ENCODE results near the gene BMP8A. TPM values are rescaled to one million over a fixed set of nuclear protein-coding genes. Genes with fewer than 3 reads are reported as not detected.
"Not testable (repeated sequence)": the region's sequence is repeated elsewhere in the genome, so short reads cannot be mapped to it uniquely, and the experiment has no call there.

The BMP8A gene
- total RNA-seq, 1 experiment from 2014 or later = not detected

- no peak for DNase-seq (ENCODE audit: low read depth)
Observed at GRCh38 chr1:39526466-39527189, 35.2 kb downstream of the BMP8A start.

DNA sequence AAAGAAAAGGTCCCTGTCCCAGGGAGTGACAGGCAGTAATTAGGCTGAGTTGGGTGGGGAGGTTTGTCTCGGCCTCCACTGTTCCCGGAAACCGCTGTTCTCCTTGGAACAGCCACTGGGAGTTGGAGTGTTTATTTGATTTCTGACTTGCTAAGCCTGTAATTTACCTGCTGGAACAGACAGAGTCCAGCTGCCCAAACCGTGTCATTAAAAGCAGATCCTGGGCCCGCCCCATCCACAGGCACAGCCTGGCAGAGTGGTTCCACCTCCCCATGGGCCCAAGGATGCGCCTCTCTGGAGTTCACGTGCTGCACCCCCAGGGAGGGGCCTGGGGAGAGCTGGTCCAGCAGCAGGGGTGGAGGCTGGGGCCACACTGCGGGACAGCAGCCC, 35.7 kb downstream of the BMP8A start:
- not testable (repeated sequence) for DNase-seq (ENCODE audit: low read depth)

DNA sequence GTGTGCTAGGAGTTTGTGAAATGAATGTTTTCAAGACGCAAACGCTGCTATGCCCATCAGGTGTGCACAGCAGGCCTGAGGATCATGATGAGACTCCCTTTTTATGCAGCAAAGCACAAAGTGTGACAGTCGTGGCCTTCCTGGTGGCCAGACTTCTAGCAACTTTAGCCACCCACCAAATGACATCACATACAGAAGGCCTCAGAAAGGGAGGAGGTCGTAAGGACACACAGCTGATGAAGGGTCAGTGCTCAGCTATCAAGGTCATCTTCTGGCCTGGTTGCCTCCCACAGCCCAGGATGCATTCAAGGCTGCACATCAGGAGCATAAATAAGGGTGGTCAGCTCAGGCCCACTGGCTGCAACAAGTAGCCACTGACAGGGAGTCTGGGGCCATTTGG, 36.6 kb downstream of the BMP8A start:
- DNase-seq (ENCODE audit: low read depth) = no peak

GRCh38 chr1:39529901-39530535, 38.6 kb downstream of the BMP8A start:
- no peak for DNase-seq (ENCODE audit: low read depth)

DNA sequence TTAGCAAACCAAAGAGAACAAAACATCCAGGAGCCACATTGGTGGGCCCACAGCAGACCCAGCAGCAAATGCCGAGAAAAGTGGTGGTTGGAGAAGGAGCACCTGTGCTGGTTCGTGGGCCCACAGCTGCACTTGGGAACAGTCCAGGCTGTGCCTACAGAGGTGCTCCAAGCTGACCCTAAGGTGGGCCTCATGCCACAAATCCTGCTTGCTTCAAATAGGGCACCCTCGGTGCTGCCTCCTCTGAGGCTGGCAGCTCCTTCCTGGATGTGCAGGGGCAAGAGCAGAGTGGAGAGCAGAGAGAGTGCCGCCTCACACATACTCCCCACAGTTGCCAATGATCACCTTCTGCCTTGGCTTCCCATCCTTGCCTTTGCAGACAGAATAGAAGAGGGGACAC, 40.1 kb downstream of the BMP8A start:
- DNase-seq (ENCODE audit: low read depth) = no peak

GRCh38 chr1:39533442-39533841, 42.0 kb downstream of the BMP8A start:
- no peak for DNase-seq (ENCODE audit: low read depth)

GRCh38 chr1:39538531-39539251, 47.3 kb downstream of the BMP8A start:
- DNase-seq (ENCODE audit: low read depth) = no peak

GRCh38 chr1:39539252-39539790, 47.9 kb downstream of the BMP8A start:
- DNase-seq (ENCODE audit: low read depth) = peak; percentile 74

GRCh38 chr1:39540504-39541031, 49.1 kb downstream of the BMP8A start:
- no peak for DNase-seq (ENCODE audit: low read depth)

DNA sequence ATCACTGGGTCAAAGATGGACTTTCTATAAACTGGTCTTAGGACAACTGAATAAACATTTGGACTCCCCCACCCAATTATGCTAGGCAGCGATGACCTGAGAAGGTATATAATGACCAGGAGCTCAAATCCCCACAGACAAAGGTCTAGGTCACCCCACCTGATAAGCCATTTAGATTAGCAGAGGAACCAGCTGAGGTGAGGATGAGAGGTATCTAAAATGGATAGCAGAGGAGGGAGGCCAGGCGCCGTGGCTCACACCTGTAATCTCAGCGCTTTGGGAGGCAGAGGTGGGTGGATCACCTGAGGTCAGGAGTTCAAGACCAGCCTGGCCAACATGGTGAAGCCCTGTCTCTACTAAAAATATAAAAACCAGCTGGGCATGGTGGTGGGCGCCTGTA, 51.5 kb downstream of the BMP8A start:
- DNase-seq (ENCODE audit: low read depth) = no peak

DNA sequence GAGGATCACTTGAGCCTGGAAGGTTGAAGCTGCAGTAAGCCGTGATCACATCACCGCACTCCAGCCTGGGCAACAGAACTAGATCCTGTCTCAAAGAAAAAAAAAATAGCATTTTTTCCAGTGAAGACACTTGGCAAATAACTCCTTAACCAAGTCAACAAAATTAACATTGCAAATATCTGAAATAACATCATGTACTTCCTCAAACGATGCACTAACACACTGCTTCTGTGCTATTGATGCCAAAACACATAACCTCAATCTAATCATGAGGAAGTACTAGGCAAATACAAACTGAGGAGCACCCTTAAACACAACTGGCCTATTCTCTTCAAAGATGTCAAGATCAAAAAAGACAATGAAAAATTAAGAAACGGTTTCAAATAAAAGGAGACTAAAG, 52.9 kb downstream of the BMP8A start:
- DNase-seq (ENCODE audit: low read depth) = no peak

- no peak for DNase-seq (ENCODE audit: low read depth)
Observed at GRCh38 chr1:39545531-39545930, 54.1 kb downstream of the BMP8A start.

GRCh38 chr1:39554277-39554676, 62.8 kb downstream of the BMP8A start:
- DNase-seq (ENCODE audit: low read depth) = no peak

DNA sequence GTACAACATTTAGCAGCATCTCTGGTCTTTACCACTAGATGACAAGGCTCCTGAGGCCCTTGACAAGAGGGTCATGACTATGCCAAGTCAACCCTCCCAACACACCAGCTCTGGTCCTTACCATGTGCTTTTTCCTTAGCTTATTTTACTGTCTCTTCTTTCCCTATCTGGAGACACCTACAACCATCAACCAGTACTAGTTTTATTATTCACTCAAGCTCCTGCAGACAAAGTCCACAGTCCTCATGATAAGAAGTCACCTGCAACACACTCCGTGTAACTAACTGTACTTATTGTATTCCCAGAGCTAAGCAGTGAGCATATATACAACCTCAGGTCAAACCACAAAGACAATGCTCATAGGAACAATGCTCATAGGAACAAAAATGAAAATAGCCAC, 69.8 kb downstream of the BMP8A start:
- DNase-seq (ENCODE audit: low read depth) = no peak

DNA sequence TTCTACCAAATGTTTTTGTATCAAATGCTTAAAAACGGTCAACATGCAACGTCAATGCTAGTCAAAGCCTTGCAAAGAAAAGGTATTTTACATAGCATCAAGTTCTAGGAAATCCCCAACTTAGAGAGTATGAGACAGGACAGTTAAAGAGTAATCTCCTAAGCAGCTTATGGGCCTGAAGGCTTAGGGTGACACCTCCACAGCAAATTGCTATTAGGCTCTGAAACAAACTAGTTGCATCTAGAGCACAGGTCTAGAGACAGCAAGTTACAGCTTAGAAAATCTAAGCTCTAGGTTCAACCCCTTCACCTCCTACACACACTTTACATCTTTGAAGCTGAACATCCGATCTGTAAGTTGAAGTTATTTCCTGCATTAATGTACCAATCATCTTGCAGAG, 71.5 kb downstream of the BMP8A start:
- no peak for DNase-seq (ENCODE audit: low read depth)

DNA sequence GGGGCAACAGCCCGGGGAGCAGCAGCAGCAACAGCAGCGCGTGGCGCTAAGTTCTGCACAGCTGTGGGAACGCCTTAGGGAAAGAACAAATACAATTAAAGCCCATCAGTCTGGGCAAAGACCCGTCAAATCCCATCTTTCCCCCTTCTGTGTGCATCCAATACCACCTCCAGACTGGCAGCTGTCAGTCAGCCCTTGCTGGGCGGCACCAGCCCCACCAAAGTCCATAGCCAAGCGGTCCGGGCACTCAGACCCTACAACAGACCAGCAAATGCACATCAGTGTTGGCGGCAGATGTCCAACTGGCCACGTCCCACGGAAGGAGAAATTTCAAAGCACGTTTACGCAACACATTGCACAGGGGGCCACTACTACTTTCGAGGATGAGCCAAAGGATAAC, 72.2 kb downstream of the BMP8A start:
- no peak for DNase-seq (ENCODE audit: low read depth)

DNA sequence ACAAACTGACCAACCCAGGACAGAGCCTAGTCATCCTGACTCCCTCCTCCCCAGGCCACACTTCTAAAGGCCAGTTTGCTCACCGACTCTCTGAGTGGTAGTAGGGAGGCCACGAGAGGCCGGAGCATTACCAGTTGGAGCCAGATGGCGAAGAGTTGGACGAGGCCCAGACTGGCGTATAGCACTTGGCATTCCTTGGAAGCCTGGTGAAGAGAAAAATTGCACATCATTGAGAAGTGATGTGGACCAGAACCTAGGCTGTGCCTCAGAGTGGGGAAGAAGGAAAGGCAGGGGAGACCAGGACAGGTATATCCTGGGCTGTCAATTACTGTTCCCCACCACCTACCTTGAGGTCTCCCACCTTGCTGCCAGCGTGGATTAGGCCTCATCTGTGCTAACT, 72.9 kb downstream of the BMP8A start:
- DNase-seq (ENCODE audit: low read depth) = no peak

DNA sequence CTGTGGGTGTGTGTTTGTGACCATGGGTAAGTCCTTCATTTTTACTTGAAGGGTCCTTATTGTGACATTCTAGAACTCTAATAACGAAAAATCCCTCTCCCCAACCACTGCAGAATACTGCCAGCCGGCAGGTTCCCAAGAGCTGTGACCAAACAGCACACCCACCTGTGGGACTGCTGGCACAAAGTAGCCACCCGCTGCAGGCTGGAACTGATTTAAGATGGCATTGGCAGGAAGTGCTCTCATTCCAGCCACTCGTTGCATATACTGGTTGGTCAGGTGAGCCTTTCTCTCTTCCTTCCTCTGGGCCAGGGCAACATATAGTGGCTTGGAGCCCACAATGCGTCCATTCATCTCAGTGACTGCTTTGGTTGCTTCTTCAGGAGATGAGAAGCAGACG, 73.5 kb downstream of the BMP8A start:
- no peak for DNase-seq (ENCODE audit: low read depth)

- no peak for DNase-seq (ENCODE audit: low read depth)
Observed at GRCh38 chr1:39566441-39567137, 75.2 kb downstream of the BMP8A start.

DNA sequence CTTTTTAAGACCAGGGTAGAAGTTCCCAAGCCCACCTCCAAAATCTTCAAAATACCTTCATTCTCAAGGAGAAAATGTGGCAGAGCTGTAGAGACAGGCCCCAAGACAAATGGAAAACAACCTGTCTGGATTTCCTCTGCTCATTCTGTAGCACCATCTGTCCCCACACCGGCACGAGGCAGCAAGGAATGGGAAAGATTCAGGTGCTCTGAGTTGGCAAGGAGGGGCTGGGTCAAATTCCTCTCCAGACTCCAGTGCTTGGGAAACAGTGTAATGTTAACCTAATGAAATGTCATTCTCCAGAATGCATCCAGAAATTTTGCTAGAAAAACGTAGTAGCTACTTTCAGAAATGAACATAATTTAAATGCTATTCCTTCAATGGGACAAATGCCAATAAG, 75.9 kb downstream of the BMP8A start:
- no peak for DNase-seq (ENCODE audit: low read depth)

DNA sequence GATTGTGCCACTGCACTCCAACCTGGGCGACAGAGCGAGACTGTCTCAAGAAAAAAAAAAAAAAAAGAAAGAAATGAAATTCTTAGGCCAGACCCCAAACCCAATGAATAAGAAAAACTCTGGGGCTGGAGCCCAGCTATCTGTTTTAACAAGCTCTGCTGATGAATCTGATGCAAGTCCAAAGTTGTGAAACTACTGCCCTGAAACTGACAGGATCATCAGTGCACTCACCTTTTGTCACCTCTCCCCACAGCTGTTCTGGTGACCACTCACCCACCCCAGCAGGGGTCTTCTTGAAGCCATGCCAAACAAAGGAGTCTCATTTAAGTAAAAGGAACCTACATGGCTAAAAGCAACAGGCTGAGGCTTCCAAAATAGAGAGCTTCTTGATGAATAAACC, 76.8 kb downstream of the BMP8A start:
- DNase-seq (ENCODE audit: low read depth) = no peak

- no peak for DNase-seq (ENCODE audit: low read depth)
Observed at GRCh38 chr1:39569034-39569433, 77.6 kb downstream of the BMP8A start.

All from M059J (cell line).